GM12874 (cell line): ENCODE data around the gene CAB39.

Experiments
- TF ChIP-seq, protein P1 (sequence below): IDR thresholded peaks from 2 replicates; pipeline ENCODE4 v1.5.1; 2011; ENCODE audit warnings: low read depth, mild to moderate bottlenecking, control low read depth, low read length, moderate library complexity; ENCODE audit not compliant: insufficient read depth

The CAB39 gene

DNA sequence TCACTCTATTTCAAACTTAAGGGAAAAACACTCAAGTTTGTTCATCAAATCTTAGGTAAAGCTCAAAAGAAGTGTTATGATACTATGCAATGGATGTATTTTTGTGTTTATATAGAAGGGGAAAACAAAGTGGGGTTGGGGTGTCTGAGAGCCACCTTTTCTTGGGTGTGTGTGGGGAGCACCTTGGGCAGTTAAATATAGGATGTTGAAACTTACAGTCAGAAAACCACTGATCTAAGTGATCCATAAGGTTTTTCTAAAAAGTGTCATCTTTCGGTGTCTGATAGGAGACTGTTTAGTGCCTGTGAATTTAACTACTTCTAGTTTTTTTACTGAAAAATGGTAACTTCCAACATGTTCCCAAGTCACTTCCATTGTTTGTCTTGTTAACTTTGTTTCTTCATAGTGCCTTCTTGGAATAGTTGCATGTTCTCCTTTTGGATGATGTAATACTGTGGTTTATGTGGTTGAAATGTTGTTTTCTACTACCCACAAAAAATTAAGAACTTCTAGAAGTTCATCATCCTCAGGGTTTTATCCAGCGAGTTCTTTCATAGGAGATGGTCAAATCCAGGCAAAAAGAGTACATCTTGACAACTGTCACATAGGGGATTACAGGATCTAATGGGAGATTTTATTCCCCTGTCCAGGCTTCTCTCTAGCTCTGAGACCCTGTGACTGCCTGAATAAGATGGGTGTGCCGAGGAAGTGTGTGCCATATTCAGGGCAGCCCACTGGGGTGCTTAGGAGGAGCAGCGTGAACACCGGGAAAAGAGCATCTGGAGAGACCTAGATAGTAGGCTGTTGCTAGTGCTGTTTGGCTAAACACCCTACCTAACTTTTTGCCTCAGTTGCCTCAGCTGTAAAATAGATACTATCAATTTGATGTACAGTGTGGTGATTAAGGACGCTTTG, 46.2 kb downstream of the CAB39 start:
- TF ChIP-seq, protein P1, sequence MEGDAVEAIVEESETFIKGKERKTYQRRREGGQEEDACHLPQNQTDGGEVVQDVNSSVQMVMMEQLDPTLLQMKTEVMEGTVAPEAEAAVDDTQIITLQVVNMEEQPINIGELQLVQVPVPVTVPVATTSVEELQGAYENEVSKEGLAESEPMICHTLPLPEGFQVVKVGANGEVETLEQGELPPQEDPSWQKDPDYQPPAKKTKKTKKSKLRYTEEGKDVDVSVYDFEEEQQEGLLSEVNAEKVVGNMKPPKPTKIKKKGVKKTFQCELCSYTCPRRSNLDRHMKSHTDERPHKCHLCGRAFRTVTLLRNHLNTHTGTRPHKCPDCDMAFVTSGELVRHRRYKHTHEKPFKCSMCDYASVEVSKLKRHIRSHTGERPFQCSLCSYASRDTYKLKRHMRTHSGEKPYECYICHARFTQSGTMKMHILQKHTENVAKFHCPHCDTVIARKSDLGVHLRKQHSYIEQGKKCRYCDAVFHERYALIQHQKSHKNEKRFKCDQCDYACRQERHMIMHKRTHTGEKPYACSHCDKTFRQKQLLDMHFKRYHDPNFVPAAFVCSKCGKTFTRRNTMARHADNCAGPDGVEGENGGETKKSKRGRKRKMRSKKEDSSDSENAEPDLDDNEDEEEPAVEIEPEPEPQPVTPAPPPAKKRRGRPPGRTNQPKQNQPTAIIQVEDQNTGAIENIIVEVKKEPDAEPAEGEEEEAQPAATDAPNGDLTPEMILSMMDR: no peak

DNA sequence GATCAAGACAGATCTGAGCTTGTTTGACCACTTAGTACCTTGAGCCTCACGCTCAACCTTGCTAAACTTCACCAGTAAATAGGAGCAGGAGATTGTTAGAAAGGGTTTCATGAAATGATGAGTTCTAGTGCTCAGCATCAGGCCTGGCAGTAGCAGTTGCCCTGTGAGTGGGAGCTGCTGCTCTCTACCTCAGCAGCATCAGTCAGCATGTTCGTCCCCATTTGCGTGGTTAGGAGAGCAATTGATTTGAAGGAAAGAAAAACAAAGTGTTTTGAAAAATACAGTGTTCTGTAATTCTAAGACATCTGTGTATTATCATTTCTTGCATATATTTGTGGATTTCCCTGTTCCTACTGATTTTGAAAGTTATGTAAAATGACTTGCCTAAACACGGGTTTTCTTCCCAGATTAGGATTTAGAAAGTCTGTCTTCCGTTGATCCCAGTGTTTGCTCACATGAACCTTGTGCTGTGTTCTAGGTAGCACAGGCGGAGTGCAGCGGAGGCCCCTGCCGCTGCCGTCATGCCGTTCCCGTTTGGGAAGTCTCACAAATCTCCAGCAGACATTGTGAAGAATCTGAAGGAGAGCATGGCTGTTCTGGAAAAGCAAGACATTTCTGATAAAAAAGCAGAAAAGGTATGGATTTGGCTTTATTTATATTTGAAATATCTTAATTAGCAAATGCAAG, 47.0 kb downstream of the CAB39 start:
- TF ChIP-seq, protein P1: no peak

DNA sequence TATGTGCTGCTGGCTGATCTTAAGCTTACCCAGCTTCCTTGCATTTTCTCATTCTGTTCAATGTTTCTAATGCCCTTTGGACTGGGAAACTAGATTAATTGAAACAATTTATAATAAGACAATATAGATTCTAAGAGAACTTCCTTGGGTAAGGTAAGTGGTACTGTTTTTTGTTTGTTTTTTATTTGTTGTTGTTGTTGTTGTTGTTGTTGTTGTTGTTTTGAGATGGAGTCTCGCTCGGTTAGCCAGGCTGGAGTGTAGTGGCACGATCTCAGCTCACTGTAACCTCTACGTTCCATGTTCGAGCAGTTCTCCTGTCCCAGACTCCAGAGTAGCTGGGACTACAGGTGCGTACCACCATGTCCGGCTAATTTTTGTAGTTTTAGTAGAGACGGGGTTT, 49.1 kb downstream of the CAB39 start:
- TF ChIP-seq, protein P1: no peak

DNA sequence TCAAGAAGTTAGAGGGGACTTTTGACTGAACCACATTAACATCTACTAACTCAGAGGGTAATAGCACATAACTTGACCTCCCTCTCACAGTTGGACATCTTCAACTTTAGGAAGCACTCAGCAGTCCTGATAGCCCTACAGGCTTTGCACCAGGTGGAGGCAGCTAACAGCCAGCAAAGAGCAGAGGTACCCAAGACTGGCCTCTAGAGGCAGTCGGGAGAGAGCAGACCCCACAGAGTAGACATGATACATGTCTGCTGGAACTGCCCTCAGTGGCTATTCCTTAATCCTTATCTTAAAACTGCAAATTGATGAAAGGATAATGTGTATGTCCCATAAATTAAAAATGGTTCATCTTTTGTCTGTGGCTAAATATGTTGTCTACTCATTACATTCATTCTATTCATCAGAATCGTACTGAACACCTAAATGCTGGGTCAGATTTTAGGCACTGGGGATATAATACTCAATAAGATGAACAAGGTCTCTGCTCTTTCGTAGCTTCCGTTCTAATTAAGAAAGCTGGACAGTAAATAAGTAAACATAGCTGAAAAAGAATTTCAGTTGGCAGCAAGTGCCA, 49.8 kb downstream of the CAB39 start:
- TF ChIP-seq, protein P1: peak; percentile 72; the same call in 1 of the 2 replicates

DNA sequence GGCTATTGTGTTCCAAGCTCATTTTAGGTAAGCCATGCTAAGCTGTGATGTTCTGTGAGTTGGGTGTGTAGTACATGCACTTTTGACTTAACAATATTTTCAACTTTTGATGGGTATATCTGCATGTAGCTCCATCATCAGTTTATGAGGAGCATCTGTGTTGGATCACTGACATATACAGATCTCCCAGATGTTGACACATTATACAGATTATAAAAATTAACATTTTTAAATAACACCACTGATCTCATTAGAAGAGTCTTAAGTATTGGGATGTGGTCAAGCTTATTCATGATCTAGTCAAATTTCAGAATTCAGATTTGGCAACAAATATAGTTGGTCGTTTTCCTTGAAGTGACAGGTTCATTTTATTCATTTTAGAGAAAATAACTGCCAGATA, 51.7 kb downstream of the CAB39 start:
- TF ChIP-seq, protein P1: no peak

DNA sequence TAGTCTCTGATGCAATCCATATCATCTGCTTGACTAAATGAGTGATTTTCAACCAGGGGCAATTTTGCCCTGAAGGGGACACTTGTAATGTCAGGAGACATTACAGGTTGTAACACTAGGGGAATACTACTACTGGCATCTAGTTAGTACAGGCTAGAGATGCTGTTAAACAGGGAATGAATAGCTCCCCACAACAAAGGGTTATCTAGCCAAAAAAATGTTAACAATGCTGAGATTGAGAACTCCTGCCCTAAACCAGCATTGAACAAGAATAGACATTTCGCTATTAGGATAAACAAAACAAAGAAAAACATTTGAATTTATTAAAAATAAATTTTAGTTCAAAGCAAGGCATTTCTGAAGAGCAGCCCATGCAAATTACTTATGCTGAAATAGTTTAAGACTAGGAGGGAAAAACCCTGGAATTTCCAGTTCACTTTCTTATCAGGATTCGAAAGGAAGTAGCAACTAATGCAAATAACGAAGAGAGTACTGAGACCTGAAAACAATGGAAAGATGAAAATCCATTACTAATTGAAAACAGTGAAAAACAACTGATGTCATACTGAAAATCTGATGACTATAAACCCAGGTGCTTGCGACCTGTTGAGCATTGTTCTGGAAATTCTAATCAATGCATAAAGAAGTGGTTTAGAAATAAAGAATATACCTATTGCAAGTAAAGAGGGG, 53.1 kb downstream of the CAB39 start:
- TF ChIP-seq, protein P1: no peak
